ENCODE results near the gene PRPF18. TPM values are rescaled to one million over a fixed set of nuclear protein-coding genes. Genes with fewer than 3 reads are reported as not detected.
"Not testable (repeated sequence)": the region's sequence is repeated elsewhere in the genome, so short reads cannot be mapped to it uniquely, and the experiment has no call there.

PRPF18 gene
- 10 to 100 TPM; 23.8 to 30.3 TPM for total RNA-seq
- total RNA-seq: 59.7 to 91.1 reads per million in 2 donors

- ATAC-seq: peak; percentile 100
- no peaks in the 10 kb centered on the region for H3K9me3 ChIP-seq (ENCODE audit: control insufficient read depth, low read length, poor library complexity, severe bottlenecking)
- H3K27me3 Mint-ChIP-seq: peaks cover 16% of the 10 kb centered on the region
- H3K27ac Mint-ChIP-seq: peak within 1 kb of the TSS; percentile 99
- peaks cover 5% of the 10 kb centered on the region for H3K36me3 Mint-ChIP-seq (ENCODE audit: low read depth)
- peak within 1 kb of the TSS; percentile 100 for H3K4me3 Mint-ChIP-seq
- DNase-seq: peak; percentile 82 to 93 (median 84)
- peaks cover 23% of the 10 kb centered on the region for H3K4me1 Mint-ChIP-seq
Observed at GRCh38 chr10:13586676-13587355, at the start of gene PRPF18. Gene PRPF18, plus strand, starts transcription at chr10:13586965. Its CDS starts 122 bp downstream, at chr10:13587087.

GRCh38 chr10:13537985-13538384 lies 48.8 kb upstream of the PRPF18 start:
- not testable (repeated sequence) for H3K4me1 Mint-ChIP-seq; H3K9me3 ChIP-seq (ENCODE audit: control insufficient read depth, low read length, poor library complexity, severe bottlenecking); DNase-seq; H3K4me3 Mint-ChIP-seq; H3K36me3 Mint-ChIP-seq (ENCODE audit: low read depth); H3K27ac Mint-ChIP-seq; ATAC-seq
- H3K27me3 Mint-ChIP-seq: peaks cover 79% of the 10 kb centered on the region

GRCh38 chr10:13542533-13542932 lies 44.2 kb upstream of the PRPF18 start:
- no peaks in the 10 kb centered on the region for H3K36me3 Mint-ChIP-seq (ENCODE audit: low read depth)
- H3K27me3 Mint-ChIP-seq: peaks cover 59% of the 10 kb centered on the region
- H3K4me1 Mint-ChIP-seq: no peaks in the 10 kb centered on the region
- no peaks in the 10 kb centered on the region for H3K9me3 ChIP-seq (ENCODE audit: control insufficient read depth, low read length, poor library complexity, severe bottlenecking)
- ATAC-seq (no peak), DNase-seq (no peak)
- no peak overlapping the region for H3K4me3 Mint-ChIP-seq
- H3K27ac Mint-ChIP-seq: no peak overlapping the region

- Mint-ChIP-seq H3K4me1 (no peaks in the 10 kb centered on the region), H3K4me3 (no peak overlapping the region), H3K27ac (no peak overlapping the region), H3K27me3 (peaks cover 10% of the 10 kb centered on the region), H3K36me3 (ENCODE audit: low read depth) (no peaks in the 10 kb centered on the region)
- peaks cover 8% of the 10 kb centered on the region for H3K9me3 ChIP-seq (ENCODE audit: control insufficient read depth, low read length, poor library complexity, severe bottlenecking)
- no peak for ATAC-seq
- no peak for DNase-seq
Observed at GRCh38 chr10:13550802-13551201, 36.0 kb upstream of the PRPF18 start.

GRCh38 chr10:13555884-13556510 lies 30.8 kb upstream of the PRPF18 start:
- peaks cover 18% of the 10 kb centered on the region for H3K27me3 Mint-ChIP-seq
- no peaks in the 10 kb centered on the region for H3K9me3 ChIP-seq (ENCODE audit: control insufficient read depth, low read length, poor library complexity, severe bottlenecking)
- H3K27ac Mint-ChIP-seq: no peak overlapping the region
- no peak for DNase-seq
- H3K36me3 Mint-ChIP-seq (ENCODE audit: low read depth): no peaks in the 10 kb centered on the region
- no peak for ATAC-seq
- H3K4me1 Mint-ChIP-seq: no peaks in the 10 kb centered on the region
- no peak overlapping the region for H3K4me3 Mint-ChIP-seq

- Mint-ChIP-seq H3K27me3 (peaks cover 19% of the 10 kb centered on the region), H3K36me3 (ENCODE audit: low read depth) (no peaks in the 10 kb centered on the region)
Observed at GRCh38 chr10:13559124-13559700, 27.6 kb upstream of the PRPF18 start.

GRCh38 chr10:13560597-13560996 lies 26.2 kb upstream of the PRPF18 start:
- no peak for ATAC-seq
- H3K4me3 Mint-ChIP-seq: no peak overlapping the region
- H3K27me3 Mint-ChIP-seq: peaks cover 27% of the 10 kb centered on the region
- no peaks in the 10 kb centered on the region for H3K4me1 Mint-ChIP-seq
- H3K36me3 Mint-ChIP-seq (ENCODE audit: low read depth): no peaks in the 10 kb centered on the region
- no peaks in the 10 kb centered on the region for H3K9me3 ChIP-seq (ENCODE audit: control insufficient read depth, low read length, poor library complexity, severe bottlenecking)
- no peak for DNase-seq
- H3K27ac Mint-ChIP-seq: no peak overlapping the region

More at GRCh38 chr10:13559124-13559700, 27.6 kb upstream of the PRPF18 start:
- Mint-ChIP-seq H3K27ac (no peak overlapping the region), H3K4me1 (no peaks in the 10 kb centered on the region), H3K4me3 (no peak overlapping the region)
- ATAC-seq (no peak), DNase-seq (no peak)
- no peaks in the 10 kb centered on the region for H3K9me3 ChIP-seq (ENCODE audit: control insufficient read depth, low read length, poor library complexity, severe bottlenecking)

GRCh38 chr10:13563481-13564445 lies 23.0 kb upstream of the PRPF18 start:
- DNase-seq (no peak), ATAC-seq (no peak)
- H3K27me3 Mint-ChIP-seq: peaks cover 27% of the 10 kb centered on the region
- no peaks in the 10 kb centered on the region for H3K9me3 ChIP-seq (ENCODE audit: control insufficient read depth, low read length, poor library complexity, severe bottlenecking)
- no peak overlapping the region for H3K4me3 Mint-ChIP-seq
- no peak overlapping the region for H3K27ac Mint-ChIP-seq
- no peaks in the 10 kb centered on the region for H3K36me3 Mint-ChIP-seq (ENCODE audit: low read depth)
- H3K4me1 Mint-ChIP-seq: no peaks in the 10 kb centered on the region

- H3K36me3 Mint-ChIP-seq (ENCODE audit: low read depth): no peaks in the 10 kb centered on the region
- H3K4me1 Mint-ChIP-seq: no peaks in the 10 kb centered on the region
- peaks cover 34% of the 10 kb centered on the region for H3K27me3 Mint-ChIP-seq
- no peak overlapping the region for H3K4me3 Mint-ChIP-seq
- no peaks in the 10 kb centered on the region for H3K9me3 ChIP-seq (ENCODE audit: control insufficient read depth, low read length, poor library complexity, severe bottlenecking)
- H3K27ac Mint-ChIP-seq: no peak overlapping the region
- no peak for DNase-seq
- ATAC-seq: no peak
Observed at GRCh38 chr10:13564576-13564975, 22.2 kb upstream of the PRPF18 start.

GRCh38 chr10:13567030-13567429 lies 19.7 kb upstream of the PRPF18 start:
- Mint-ChIP-seq H3K27ac (no peak overlapping the region), H3K4me1 (no peaks in the 10 kb centered on the region), H3K27me3 (peaks cover 37% of the 10 kb centered on the region), H3K4me3 (no peak overlapping the region), H3K36me3 (ENCODE audit: low read depth) (no peaks in the 10 kb centered on the region)
- ATAC-seq (no peak), DNase-seq (no peak)
- H3K9me3 ChIP-seq (ENCODE audit: control insufficient read depth, low read length, poor library complexity, severe bottlenecking): no peaks in the 10 kb centered on the region

GRCh38 chr10:13571541-13571940 lies 15.2 kb upstream of the PRPF18 start:
- ATAC-seq (no peak), DNase-seq (no peak)
- peaks cover 27% of the 10 kb centered on the region for H3K27me3 Mint-ChIP-seq
- H3K9me3 ChIP-seq (ENCODE audit: control insufficient read depth, low read length, poor library complexity, severe bottlenecking): no peaks in the 10 kb centered on the region
- no peaks in the 10 kb centered on the region for H3K4me1 Mint-ChIP-seq
- no peaks in the 10 kb centered on the region for H3K36me3 Mint-ChIP-seq (ENCODE audit: low read depth)
- no peak overlapping the region for H3K4me3 Mint-ChIP-seq
- no peak overlapping the region for H3K27ac Mint-ChIP-seq

- no peaks in the 10 kb centered on the region for H3K4me1 Mint-ChIP-seq
- H3K9me3 ChIP-seq (ENCODE audit: control insufficient read depth, low read length, poor library complexity, severe bottlenecking): no peaks in the 10 kb centered on the region
Observed at GRCh38 chr10:13573960-13574359, 12.8 kb upstream of the PRPF18 start.

More at GRCh38 chr10:13573960-13574359, 12.8 kb upstream of the PRPF18 start:
- H3K27me3 Mint-ChIP-seq: peaks cover 38% of the 10 kb centered on the region
- no peak overlapping the region for H3K27ac Mint-ChIP-seq
- DNase-seq (no peak), ATAC-seq (no peak)
- H3K36me3 Mint-ChIP-seq (ENCODE audit: low read depth): no peaks in the 10 kb centered on the region
- H3K4me3 Mint-ChIP-seq: no peak overlapping the region
